Measurements from ENCODE around the gene NAT8L. TPM values are rescaled to one million over a fixed set of nuclear protein-coding genes. Genes with fewer than 3 reads are reported as not detected.
A peak's percentile ranks its signal among the peaks of the same experiment; 100 is the strongest.

The NAT8L gene
- total and polyA plus RNA-seq, 2 of the 13 experiments (the other 11 are each of a cell fraction or from before 2014, with no cell fraction given) = 2.2 to 3.3 TPM

DNA sequence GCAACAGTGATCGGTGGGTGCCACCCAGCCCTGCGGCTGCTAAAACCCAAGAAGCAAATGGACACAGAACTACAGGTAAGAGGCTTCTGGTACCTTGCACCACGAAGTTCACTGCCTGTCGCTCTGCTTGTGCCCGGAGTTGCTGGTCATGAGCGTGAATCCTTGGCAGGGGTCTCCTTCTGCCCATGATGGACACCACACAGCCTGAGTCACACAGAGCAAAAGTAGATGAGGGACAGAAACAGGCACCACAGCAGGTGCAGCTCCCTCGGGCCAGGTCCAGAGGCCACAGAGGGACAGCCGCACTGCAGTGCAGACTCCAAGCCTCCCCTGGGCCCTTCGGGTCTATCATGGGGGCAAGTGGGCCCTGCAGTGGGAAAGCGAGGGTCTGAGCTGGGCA, 22.4 kb downstream of the NAT8L start (continued):
- no peak for TF ChIP-seq ZBTB3 (CRISPR knock-in tag; IDR thresholded peaks at IDR 0.05; ENCODE audit: borderline replicate concordance, low read depth)
- TF ChIP-seq, protein P1, sequence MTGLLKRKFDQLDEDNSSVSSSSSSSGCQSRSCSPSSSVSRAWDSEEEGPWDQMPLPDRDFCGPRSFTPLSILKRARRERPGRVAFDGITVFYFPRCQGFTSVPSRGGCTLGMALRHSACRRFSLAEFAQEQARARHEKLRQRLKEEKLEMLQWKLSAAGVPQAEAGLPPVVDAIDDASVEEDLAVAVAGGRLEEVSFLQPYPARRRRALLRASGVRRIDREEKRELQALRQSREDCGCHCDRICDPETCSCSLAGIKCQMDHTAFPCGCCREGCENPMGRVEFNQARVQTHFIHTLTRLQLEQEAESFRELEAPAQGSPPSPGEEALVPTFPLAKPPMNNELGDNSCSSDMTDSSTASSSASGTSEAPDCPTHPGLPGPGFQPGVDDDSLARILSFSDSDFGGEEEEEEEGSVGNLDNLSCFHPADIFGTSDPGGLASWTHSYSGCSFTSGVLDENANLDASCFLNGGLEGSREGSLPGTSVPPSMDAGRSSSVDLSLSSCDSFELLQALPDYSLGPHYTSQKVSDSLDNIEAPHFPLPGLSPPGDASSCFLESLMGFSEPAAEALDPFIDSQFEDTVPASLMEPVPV (CRISPR knock-in tag; IDR thresholded peaks at IDR 0.05) = no peak
- no peak for TF ChIP-seq MEF2D (CRISPR knock-in tag; IDR thresholded peaks at IDR 0.05)
- no peak for TF ChIP-seq ZBTB2 (CRISPR knock-in tag; IDR thresholded peaks at IDR 0.05; ENCODE audit: low read depth)
- no peak for TF ChIP-seq HOXA9 (CRISPR knock-in tag; IDR thresholded peaks at IDR 0.05; ENCODE audit: borderline replicate concordance)

GRCh38 chr4:2082118-2082517, 23.0 kb downstream of the NAT8L start:
- FAIRE-seq (no peak), DNase-seq (ENCODE audit: low spot score) (no peak), ATAC-seq (peak; percentile 8; the same call in 1 of the 3 replicates)
- in situ Hi-C loops (cut with HindIII; ENCODE audit: extremely low pct_ligation_motif_present, low pct_unique_long_range_greater_than_20kb) (no loop called here), intact Hi-C loops (cut with micrococcal nuclease; ENCODE audit: unreplicated experiment) (no loop called here)
- H3K27ac ChIP-seq (ENCODE audit: extremely low read length, insufficient read depth, low read length) = no peak overlapping the region
- H3K27me3 ChIP-seq (ENCODE audit: control insufficient read depth in 1 of 2, insufficient read depth in 2 of 2, low read length in 2 of 2) = peaks cover 5 to 30% of the 10 kb centered on the region in 2 experiments
- no peak overlapping the region for H3K4me2 ChIP-seq (ENCODE audit: low read depth, low read length)
- no peaks in the 10 kb centered on the region for H4K20me1 ChIP-seq (ENCODE audit: insufficient read depth, low read length)
- H2AFZ ChIP-seq (ENCODE audit: low read length) = no peak overlapping the region
- H3K79me2 ChIP-seq (ENCODE audit: insufficient read depth, low read length) = no peaks in the 10 kb centered on the region
- WGBS (ENCODE audit: low lambda C conversion rate) = 10% methylated on average over 3 of the region's 3 CpGs
- H3K4me3 ChIP-seq (replicated peaks in 1 of 3; ENCODE audit: insufficient read depth in 1 of 3, low read depth in 2 of 3, low read length in 3 of 3) = no peak overlapping the region
- ChIA-PET POLR2A (no interaction called here), CTCF (ENCODE audit: low intra/inter-chr PET ratio, low total read pairs) (no interaction called here)
- H3K36me3 ChIP-seq (replicated peaks in 1 of 2; ENCODE audit: control insufficient read depth in 1 of 2, insufficient read depth in 2 of 2, low read length in 2 of 2) = no peaks in the 10 kb centered on the region
- H3K9ac ChIP-seq (ENCODE audit: insufficient read depth, low read depth, low read length) = no peak overlapping the region
- H3K4me1 ChIP-seq (ENCODE audit: insufficient read depth, low read length) = peaks cover 36% of the 10 kb centered on the region
- no peaks in the 10 kb centered on the region for H3K9me3 ChIP-seq (ENCODE audit: low read length)
- BruUV-seq (replicated peaks) = no TSS peak
- TF ChIP-seq ZNF20 (CRISPR knock-in tag; IDR thresholded peaks at IDR 0.05) = no peak
- TF ChIP-seq SMAD3 (CRISPR knock-in tag; IDR thresholded peaks at IDR 0.05) = no peak
- TF ChIP-seq, protein P2, sequence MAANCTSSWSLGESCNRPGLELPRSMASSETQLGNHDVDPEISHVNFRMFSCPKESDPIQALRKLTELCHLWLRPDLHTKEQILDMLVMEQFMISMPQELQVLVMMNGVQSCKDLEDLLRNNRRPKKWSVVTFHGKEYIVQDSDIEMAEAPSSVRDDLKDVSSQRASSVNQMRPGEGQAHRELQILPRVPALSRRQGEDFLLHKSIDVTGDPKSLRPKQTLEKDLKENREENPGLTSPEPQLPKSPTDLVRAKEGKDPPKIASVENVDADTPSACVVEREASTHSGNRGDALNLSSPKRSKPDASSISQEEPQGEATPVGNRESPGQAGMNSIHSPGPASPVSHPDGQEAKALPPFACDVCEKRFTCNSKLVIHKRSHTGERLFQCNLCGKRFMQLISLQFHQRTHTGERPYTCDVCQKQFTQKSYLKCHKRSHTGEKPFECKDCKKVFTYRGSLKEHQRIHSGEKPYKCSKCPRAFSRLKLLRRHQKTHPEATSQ (CRISPR knock-in tag; IDR thresholded peaks at IDR 0.05; ENCODE audit: borderline replicate concordance) = no peak
- no peak for TF ChIP-seq EEA1 (CRISPR knock-in tag; IDR thresholded peaks at IDR 0.05; ENCODE audit: borderline replicate concordance)
- TF ChIP-seq PRPF4 (IDR thresholded peaks at IDR 0.05; ENCODE audit: low read depth, low read length, poor library complexity, severe bottlenecking) = no peak
- TF ChIP-seq ZNF3 (CRISPR knock-in tag; IDR thresholded peaks at IDR 0.05) = no peak
- no peak for TF ChIP-seq JUN (CRISPR knock-in tag; IDR thresholded peaks at IDR 0.05)
- no peak for TF ChIP-seq ZNF317 (CRISPR knock-in tag; IDR thresholded peaks at IDR 0.05)
- TF ChIP-seq ZNF644 (CRISPR knock-in tag; IDR thresholded peaks at IDR 0.05; ENCODE audit: low read depth) = no peak
- no peak for TF ChIP-seq ZFP36L2 (CRISPR knock-in tag; IDR thresholded peaks at IDR 0.05)
- no peak for TF ChIP-seq ZNF33A (CRISPR knock-in tag; IDR thresholded peaks at IDR 0.05; ENCODE audit: borderline replicate concordance)
- TF ChIP-seq, protein P3, sequence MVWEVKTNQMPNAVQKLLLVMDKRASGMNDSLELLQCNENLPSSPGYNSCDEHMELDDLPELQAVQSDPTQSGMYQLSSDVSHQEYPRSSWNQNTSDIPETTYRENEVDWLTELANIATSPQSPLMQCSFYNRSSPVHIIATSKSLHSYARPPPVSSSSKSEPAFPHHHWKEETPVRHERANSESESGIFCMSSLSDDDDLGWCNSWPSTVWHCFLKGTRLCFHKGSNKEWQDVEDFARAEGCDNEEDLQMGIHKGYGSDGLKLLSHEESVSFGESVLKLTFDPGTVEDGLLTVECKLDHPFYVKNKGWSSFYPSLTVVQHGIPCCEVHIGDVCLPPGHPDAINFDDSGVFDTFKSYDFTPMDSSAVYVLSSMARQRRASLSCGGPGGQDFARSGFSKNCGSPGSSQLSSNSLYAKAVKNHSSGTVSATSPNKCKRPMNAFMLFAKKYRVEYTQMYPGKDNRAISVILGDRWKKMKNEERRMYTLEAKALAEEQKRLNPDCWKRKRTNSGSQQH (CRISPR knock-in tag; IDR thresholded peaks at IDR 0.05; ENCODE audit: low read depth) = no peak
- no peak for TF ChIP-seq TBX3 (IDR thresholded peaks at IDR 0.05; ENCODE audit: borderline replicate concordance)
